Endothelial cell of umbilical vein (primary cell): ENCODE data around the gene ARF1. TPM values are rescaled to one million over a fixed set of nuclear protein-coding genes. Genes with fewer than 3 reads are reported as not detected.

ENCODE experiments used
- BruUV-seq: library from RNA; stranded (reverse); fragments of 400-500 nt; replicated peaks from 2 replicates; lab custom pipeline; 2021; lab: Mats Ljungman, UMichigan
- CTCF ChIA-PET: fragments of 300-600, 350-600 bp; sonication (Branson Sonifier 250); formaldehyde crosslinking; loops from one replicate; lab custom pipeline; 2021; ENCODE audit warnings: antibody characterized with exemption, inconsistent platforms; lab: Charles Lee
- POLR2A ChIA-PET: fragments of 300-600, 350-600 bp; sonication (Branson Sonifier 250); formaldehyde crosslinking; loops from one replicate; lab custom pipeline; 2021; ENCODE audit warnings: antibody characterized with exemption, inconsistent platforms; lab: Charles Lee
- DNase-seq: peaks from one replicate; pipeline ENCODE4 v3.0.0-alpha.2; 2011; ENCODE audit warnings: low read depth, low spot score
- FAIRE-seq: peaks from 2 replicates; lab custom pipeline; 2011; peaks lifted over from hg19 to GRCh38; lab: Jason Lieb, UNC
- H2AFZ ChIP-seq: 2 replicates; pipeline ENCODE4 v1.6.0; 2012; ENCODE audit warnings: low read depth, low read length, control low read depth, inconsistent platforms
- H3K27ac ChIP-seq: 2 replicates; pipeline ENCODE4 v1.5.1; 2011; ENCODE audit warnings: low read depth, mild to moderate bottlenecking, control low read depth, low read length, moderate library complexity; ENCODE audit not compliant: insufficient read depth
- H3K27me3 ChIP-seq, 2 experiments: 2 replicates each; pipeline versions ENCODE4 v1.6.0 to v1.6.1; 2011; ENCODE audit warnings: low read length in 2 of 2, mixed read lengths in 1 of 2; ENCODE audit not compliant: control insufficient read depth in 2 of 2, insufficient read depth in 2 of 2
- H3K36me3 ChIP-seq, 2 experiments: 2 replicates in 1 of 2; 3 replicates in 1 of 2; pipeline ENCODE4 v1.5.1; 2011; ENCODE audit warnings: low read length in 2 of 2, mild to moderate bottlenecking in 1 of 2, moderate library complexity in 1 of 2; ENCODE audit not compliant: control insufficient read depth in 2 of 2, insufficient read depth in 2 of 2; ENCODE audit errors: extremely low read depth in 1 of 2
- H3K4me1 ChIP-seq: 3 replicates; pipeline ENCODE4 v1.5.1; 2011; ENCODE audit warnings: mild to moderate bottlenecking, low read length; ENCODE audit not compliant: control insufficient read depth, insufficient read depth; ENCODE audit errors: extremely low read depth
- H3K4me2 ChIP-seq: 2 replicates; pipeline ENCODE4 v1.6.1; 2011; ENCODE audit warnings: low read length, control low read depth, mixed read lengths; ENCODE audit not compliant: insufficient read depth
- H3K4me3 ChIP-seq, 3 experiments: fragments of 200-600 bp in 1 of 3; sonication (generic), shearing (Covaris generic) in 1 of 3; replicated peaks in 1 of 3; 2 replicates each; pipeline ENCODE4 v1.5.1; 2011 to 2016; ENCODE audit warnings: control low read depth in 3 of 3, low read length in 3 of 3, mild to moderate bottlenecking in 2 of 3, inconsistent platforms in 1 of 3, low read depth in 1 of 3, moderate library complexity in 1 of 3; ENCODE audit not compliant: insufficient read depth in 1 of 3
- H3K79me2 ChIP-seq: 2 replicates; pipeline ENCODE4 v1.6.0; 2012; ENCODE audit warnings: low read length, inconsistent platforms; ENCODE audit not compliant: control insufficient read depth, insufficient read depth
- H3K9ac ChIP-seq: replicated peaks from 2 replicates; pipeline ENCODE3; 2011; ENCODE audit warnings: low read length, control low read depth; ENCODE audit not compliant: insufficient read depth; ENCODE audit errors: extremely low read depth
- H3K9me1 ChIP-seq: replicated peaks from 3 replicates; pipeline ENCODE4 v1.6.0; 2011; ENCODE audit warnings: mild to moderate bottlenecking, low read length; ENCODE audit not compliant: control insufficient read depth, insufficient read depth; ENCODE audit errors: extremely low read depth
- H3K9me3 ChIP-seq: replicated peaks from 2 replicates; pipeline ENCODE4 v1.5.1; 2012; ENCODE audit warnings: low read length, inconsistent platforms; ENCODE audit not compliant: control insufficient read depth, insufficient read depth
- H4K20me1 ChIP-seq: replicated peaks from 2 replicates; pipeline ENCODE3; 2011; ENCODE audit warnings: mild to moderate bottlenecking, low read length; ENCODE audit not compliant: control insufficient read depth, insufficient read depth; ENCODE audit errors: extremely low read depth
- CTCF ChIP-seq, 2 donors: IDR thresholded peaks; 1 replicate in 1 of 2; 2 replicates in 1 of 2; pipeline ENCODE4 v1.5.1; 2011; ENCODE audit warnings: low read length in 2 of 2, mild to moderate bottlenecking in 2 of 2, moderate library complexity in 2 of 2, control low read depth in 1 of 2, inconsistent platforms in 1 of 2, low read depth in 1 of 2; ENCODE audit not compliant: insufficient read depth in 1 of 2; ENCODE audit errors: extremely low read depth in 1 of 2
- EZH2 ChIP-seq: IDR thresholded peaks from 2 replicates; pipeline ENCODE4 v1.6.1; 2012; ENCODE audit warnings: borderline replicate concordance, low read depth, mild to moderate bottlenecking, moderate library complexity, low read length, inconsistent platforms; ENCODE audit not compliant: severe bottlenecking
- FOS ChIP-seq: IDR thresholded peaks from 2 replicates; pipeline ENCODE4 v1.6.1; 2011; ENCODE audit warnings: mild to moderate bottlenecking, low read length, moderate library complexity, borderline replicate concordance; ENCODE audit not compliant: insufficient read depth
- GATA2 ChIP-seq: IDR thresholded peaks from 2 replicates; pipeline ENCODE4 v1.7.0; 2011; ENCODE audit warnings: low read depth, mild to moderate bottlenecking, moderate library complexity, mixed read lengths, low read length; ENCODE audit not compliant: insufficient read length, insufficient read depth
- JUN ChIP-seq: IDR thresholded peaks from 2 replicates; pipeline ENCODE4 v1.6.1; 2011; ENCODE audit warnings: borderline replicate concordance, low read depth; ENCODE audit not compliant: insufficient read length, insufficient read depth
- MAX ChIP-seq: IDR thresholded peaks from 2 replicates; pipeline ENCODE4 v1.6.1; 2011; ENCODE audit not compliant: insufficient read depth, insufficient read length
- MYC ChIP-seq: IDR thresholded peaks from one replicate; pipeline ENCODE4 v1.6.1; 2011; ENCODE audit warnings: mild to moderate bottlenecking, low read depth, low read length
- POLR2A ChIP-seq: IDR thresholded peaks from 2 replicates; pipeline ENCODE4 v1.6.1; 2012; ENCODE audit warnings: low read depth, mild to moderate bottlenecking, control low read depth, low read length
- POLR2AphosphoS5 ChIP-seq: IDR thresholded peaks from 2 replicates; pipeline ENCODE4 v1.6.1; 2012; ENCODE audit warnings: low read depth, mild to moderate bottlenecking, control low read depth, low read length, moderate library complexity; ENCODE audit not compliant: insufficient read depth
- dilution Hi-C: fragments of 300-500 bp; cut with MboI; formaldehyde crosslinking; loops from one replicate; pipeline ENCODE4 v1.15.0; 2019; ENCODE audit warnings: low sequenced_read_pairs; ENCODE audit not compliant: extremely low pct_ligation_motif_present
- intact Hi-C: fragments of 100-400 bp; cut with micrococcal nuclease; formaldehyde crosslinking; loops from one replicate; pipeline ENCODE4 v1.10.0; 2022
- polyA plus RNA-seq, 4 experiments: library from polyadenylated mRNA; depleted of rRNA in 3 of 4; stranded (reverse) in 3 of 4; unstranded in 1 of 4; fragments of >200 nt; gene quantifications; 2 replicates each; pipeline versions ENCODE4 v1.2.1 to v1.2.3, GENCODE V29; 2011 to 2012; ENCODE audit warnings: missing spikeins in 1 of 4
- total RNA-seq: library from RNA; stranded (reverse); gene quantifications from 2 replicates; pipeline ENCODE4 v1.2.3, GENCODE V29; 2021

ARF1 gene
- total and polyA plus RNA-seq, 2 donors (not counting 3 experiments of a cell fraction or from before 2014, with no cell fraction given): 499 to 844 TPM

- DNase-seq: peak; percentile 94
- peak overlapping the region; percentile 37 for H3K9ac ChIP-seq
- peak overlapping the region in 1 of 3 experiments; percentile 10 for H3K4me3 ChIP-seq
These were observed 5.3 kb downstream of the ARF1 start for GRCh38 chr1:228087771-228088251.

More at GRCh38 chr1:228087771-228088251, 5.3 kb downstream of the ARF1 start:
- BruUV-seq: no TSS peak
- CTCF ChIA-PET: interaction anchor here (0.6 to 1.1 kb wide), 2 partner anchors 84 to 88 kb away, joined by 3 read pairs; no protein-coding TSS in a partner anchor
- H2AFZ ChIP-seq: no peak overlapping the region
- peaks cover 100% of the 10 kb centered on the region for H3K79me2 ChIP-seq
- intact Hi-C loops: loop anchor here (1.0 to 10.0 kb wide), 7 partner anchors 53 to 606 kb away; partner anchors contain the start of genes IBA57, JMJD4, SNAP47 and ZNF678
- H3K36me3 ChIP-seq: peaks cover 0 to 5% of the 10 kb centered on the region in 2 experiments
- POLR2A ChIA-PET: no interaction called here
- no peaks in the 10 kb centered on the region for H3K9me3 ChIP-seq
- dilution Hi-C loops: no loop called here
- H3K27me3 ChIP-seq: no peaks in the 10 kb centered on the region
- peaks cover 79% of the 10 kb centered on the region for H3K4me1 ChIP-seq
- peaks cover 8% of the 10 kb centered on the region for H4K20me1 ChIP-seq
- H3K4me2 ChIP-seq: peak overlapping the region; percentile 27
- peak; percentile 99 for FAIRE-seq
- H3K27ac ChIP-seq: peak overlapping the region; percentile 94
- no peaks in the 10 kb centered on the region for H3K9me1 ChIP-seq
- TF ChIP-seq POLR2A (no peak), FOS (peak; percentile 95), EZH2 (no peak), JUN (peak; percentile 93), CTCF (IDR thresholded peaks at IDR 0.05; ENCODE audit: extremely low read depth in 1 of 2, insufficient read depth in 1 of 2, low read depth in 1 of 2, low read length in 2 of 2) (no peak), MYC (peak; percentile 66), MAX (peak; percentile 46), GATA2 (peak; percentile 62), POLR2AphosphoS5 (peak; percentile 60)
